GM18499 (cell line): ENCODE results near the gene CBX6.
"Not testable (repeated sequence)": the region's sequence is repeated elsewhere in the genome, so short reads cannot be mapped to it uniquely, and the experiment has no call there.

Experiments
- ATAC-seq: cut with Tn5 transposase; IDR thresholded peaks from one replicate; pipeline ENCODE4 v1.9.1; 2021; ENCODE audit warnings: moderate number of reproducible peaks; ENCODE audit not compliant: insufficient read depth, unreplicated experiment

Gene CBX6

DNA sequence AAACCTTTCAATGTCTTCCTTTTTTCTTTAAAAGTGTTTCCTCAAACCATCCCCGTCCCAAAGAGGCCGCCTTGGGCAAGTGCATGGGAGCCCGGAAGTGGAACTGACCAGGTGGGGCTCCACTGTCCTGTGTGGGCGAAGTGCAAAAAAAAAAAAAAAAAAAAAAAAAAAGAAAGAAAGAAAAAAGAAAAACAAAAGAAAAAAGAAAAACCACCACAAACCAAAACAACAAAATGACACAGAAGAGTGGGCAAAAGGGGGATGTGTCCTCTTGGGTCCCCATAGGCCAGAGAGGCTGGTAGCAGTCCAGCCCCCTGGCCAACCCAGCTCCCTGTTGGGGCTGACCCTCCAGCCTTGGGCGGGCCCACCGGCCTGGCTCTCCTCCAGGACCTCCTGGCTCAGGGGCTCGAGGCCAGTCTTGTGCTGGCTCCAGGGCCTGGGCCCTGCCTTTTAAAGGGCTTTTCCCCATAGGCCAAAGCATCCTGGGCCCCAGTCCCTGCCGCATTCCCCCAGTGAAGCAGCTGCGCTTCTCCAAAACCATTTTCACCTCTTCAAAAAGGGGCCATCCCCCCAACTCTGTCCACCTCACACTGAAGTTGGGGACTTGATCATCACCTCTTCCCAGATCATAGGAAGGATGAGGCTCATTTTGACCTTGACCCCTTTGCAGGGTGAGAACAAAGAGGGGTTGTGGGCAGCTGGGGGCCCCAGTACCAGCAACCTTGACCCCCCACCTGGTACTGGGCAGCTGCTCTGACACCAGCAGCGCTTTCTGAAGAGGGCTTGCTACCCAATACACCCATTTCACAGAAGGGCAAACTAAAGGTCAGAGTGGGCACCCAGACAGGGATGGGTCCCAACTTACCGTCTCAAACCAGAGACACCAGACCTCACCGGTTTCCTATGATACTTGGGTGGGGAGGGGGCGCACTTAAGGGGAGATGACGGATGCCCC, 9.4 kb downstream of the CBX6 start:
- no peak for ATAC-seq

GRCh38 chr22:38861927-38862326, 10.1 kb downstream of the CBX6 start:
- ATAC-seq = no peak

GRCh38 chr22:38861170-38861876, 10.7 kb downstream of the CBX6 start:
- ATAC-seq = no peak

DNA sequence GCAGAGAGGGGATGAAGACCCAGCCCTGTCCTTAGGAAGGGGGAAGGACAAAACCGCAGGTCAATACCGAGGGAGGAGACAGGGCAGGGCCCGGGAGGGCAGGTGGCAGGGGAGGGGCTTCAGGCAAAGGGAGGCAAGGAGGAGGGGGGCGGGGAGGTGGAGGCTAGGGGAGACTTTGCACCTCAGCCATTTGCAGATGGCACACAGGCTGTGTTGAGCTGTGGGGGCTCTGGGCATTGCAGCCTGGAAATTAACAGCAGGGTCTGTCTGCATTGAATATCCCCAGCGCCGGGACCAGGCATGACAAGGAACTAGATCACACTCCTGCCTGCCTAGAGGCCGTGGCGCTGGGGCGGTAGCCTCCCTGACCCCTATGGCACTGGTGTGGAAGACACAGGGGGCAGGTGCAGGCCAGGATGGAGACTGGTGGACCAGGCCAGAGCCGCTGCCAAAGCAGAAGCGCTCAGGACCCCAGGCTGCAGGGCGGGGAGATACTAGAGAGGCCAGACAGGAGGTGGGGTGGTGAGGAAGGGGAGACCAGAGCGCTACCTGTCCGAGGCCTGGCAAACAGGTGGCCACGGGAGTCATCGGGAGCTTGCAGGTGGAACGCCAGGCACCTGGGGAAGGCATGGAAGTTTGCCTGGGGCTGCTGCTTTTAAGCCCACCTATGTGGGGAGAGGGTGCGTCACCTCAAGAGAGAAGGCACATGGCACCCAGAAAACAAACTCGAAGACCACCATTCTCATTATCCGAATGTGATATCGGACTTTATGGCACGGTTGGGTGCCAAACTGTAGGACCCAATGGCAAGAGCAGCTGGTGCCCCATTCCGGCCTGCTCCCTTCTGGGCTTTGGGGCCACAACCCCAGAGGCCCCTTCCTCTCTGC, 11.5 kb downstream of the CBX6 start:
- ATAC-seq = no peak

DNA sequence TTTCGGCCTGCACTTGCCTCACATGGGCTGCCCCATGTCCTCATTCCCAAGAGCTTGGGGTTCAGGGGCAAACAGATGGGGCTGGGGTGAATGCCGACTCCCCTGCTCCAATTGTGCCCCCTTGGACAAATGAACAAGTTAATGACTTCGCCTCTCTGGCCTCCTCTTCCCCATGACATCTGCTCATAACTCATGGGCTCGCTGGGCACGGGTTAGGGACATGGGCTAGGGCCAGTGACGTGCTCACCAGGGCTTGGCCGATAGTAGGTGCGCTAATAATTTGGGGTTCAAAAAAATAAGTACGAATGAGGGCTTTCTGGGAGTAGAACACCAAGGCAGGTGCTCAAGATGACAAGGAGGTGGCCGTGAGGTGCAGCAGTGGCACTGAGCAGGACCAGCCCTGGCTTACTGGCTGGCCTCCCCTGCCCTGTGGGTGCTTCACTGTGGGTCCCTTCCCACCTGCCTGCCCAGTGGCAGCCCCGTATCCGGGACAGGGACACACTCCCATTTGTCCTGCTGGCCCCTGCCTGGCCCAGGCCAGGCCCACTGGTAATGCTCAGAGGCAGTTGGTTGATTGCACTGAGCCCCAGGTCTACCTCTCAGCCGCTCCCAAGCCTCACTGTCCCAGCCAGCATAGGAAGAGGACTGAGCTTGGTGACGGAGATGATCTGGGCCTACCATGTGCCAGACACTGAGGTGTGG, 12.3 kb downstream of the CBX6 start:
- ATAC-seq = no peak

GRCh38 chr22:38858492-38858891, 13.5 kb downstream of the CBX6 start:
- no peak for ATAC-seq

- ATAC-seq = not testable (repeated sequence)
Observed at GRCh38 chr22:38854476-38854875, 17.5 kb downstream of the CBX6 start.

DNA sequence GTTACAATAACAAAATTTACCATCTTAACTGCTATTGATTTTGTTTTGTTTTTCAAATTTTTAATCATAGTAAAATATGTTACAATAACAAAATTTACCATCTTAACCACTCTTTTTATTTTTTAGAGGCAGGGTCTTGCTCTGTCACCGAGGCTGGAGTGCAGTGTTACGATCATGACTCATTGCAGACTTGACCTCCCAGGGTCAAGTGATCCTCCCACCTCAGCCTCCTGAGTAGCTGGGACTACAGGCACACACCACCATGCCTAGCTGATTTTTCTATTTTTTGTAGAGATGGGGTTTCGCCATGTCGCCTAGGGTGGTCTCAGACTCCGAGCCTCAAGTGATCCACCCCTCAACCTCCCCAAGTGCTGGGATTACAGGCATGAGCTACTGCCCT, 18.1 kb downstream of the CBX6 start:
- ATAC-seq = not testable (repeated sequence)

GRCh38 chr22:38853196-38853651, 18.8 kb downstream of the CBX6 start:
- ATAC-seq = no peak

GRCh38 chr22:38852522-38852921, 19.5 kb downstream of the CBX6 start:
- ATAC-seq = no peak

DNA sequence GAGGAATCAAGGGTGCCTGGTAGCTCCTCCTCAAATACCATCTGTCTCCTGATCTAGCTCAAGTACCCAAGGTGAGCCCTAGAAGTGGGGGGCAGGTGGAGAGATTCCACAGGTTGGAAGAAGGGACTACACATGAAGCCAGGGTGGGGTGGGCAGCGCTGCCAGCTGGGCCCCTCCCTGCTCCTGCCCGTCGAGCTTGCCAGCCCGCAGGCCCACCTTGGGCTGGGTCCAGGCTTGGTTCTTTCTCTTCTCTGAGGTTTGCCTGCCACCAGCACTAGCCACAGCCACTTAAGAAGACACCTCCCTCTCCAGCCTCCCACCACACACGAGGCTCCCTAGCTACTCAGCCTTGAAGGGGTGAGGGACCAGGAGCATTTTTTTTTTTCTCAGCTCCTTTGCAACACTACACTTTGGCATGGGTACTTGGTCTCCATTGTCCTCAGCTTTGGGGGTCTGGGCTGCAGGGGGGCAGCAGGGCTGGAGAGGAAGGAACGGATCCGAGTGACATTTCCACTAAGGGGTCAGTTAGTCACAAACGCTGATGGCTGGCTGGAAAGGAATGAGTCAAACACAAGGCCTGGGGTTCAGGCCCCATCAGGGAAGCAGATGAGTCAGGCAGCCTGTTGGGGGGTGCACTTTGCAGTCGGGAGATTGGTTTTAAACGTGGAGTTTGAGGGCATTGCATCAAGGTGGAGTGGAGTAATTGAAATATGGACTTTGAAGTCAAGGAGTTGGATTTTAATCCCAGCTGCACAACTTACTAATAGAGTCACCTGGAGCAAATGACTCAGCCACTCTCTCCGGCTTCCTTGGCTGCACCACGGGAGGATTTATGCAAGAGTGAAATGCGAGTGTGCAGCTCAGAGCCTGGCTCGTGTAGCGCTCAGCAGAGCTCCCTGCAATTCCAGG, 20.8 kb downstream of the CBX6 start:
- ATAC-seq = no peak

- no peak for ATAC-seq
Observed at GRCh38 chr22:38850399-38850798, 21.6 kb downstream of the CBX6 start.

GRCh38 chr22:38849811-38850210, 22.2 kb downstream of the CBX6 start:
- no peak for ATAC-seq

GRCh38 chr22:38846412-38846811, 25.6 kb downstream of the CBX6 start:
- ATAC-seq = no peak

- no peak for ATAC-seq
Observed at GRCh38 chr22:38845004-38845740, 26.8 kb downstream of the CBX6 start.

GRCh38 chr22:38844315-38845003, 27.6 kb downstream of the CBX6 start:
- no peak for ATAC-seq

GRCh38 chr22:38843657-38844314, 28.2 kb downstream of the CBX6 start, which contains the start of gene NPTXR:
NPTXR (minus strand) TSS chr22:38844028.
- no peak for ATAC-seq
